BE2C (cell line): ENCODE results near the gene HACL1.

Experiments
- DNase-seq: peaks from one replicate; pipeline ENCODE4 v3.0.0-alpha.2; 2020
- H3K27me3 ChIP-seq: fragments of 250-450 bp; sonication (Bioruptor Pico); 2 replicates; pipeline ENCODE4 v1.5.1; 2020; ENCODE audit warnings: mild to moderate bottlenecking
- H3K36me3 ChIP-seq: fragments of 250-450 bp; sonication (Bioruptor Pico); 2 replicates; pipeline ENCODE4 v1.5.1; 2020; ENCODE audit warnings: mild to moderate bottlenecking
- H3K4me1 ChIP-seq: fragments of 250-450 bp; sonication (Bioruptor Pico); 2 replicates; pipeline ENCODE4 v1.5.1; 2020
- H3K4me3 ChIP-seq: 2 replicates; pipeline ENCODE4 v1.5.1; 2011; ENCODE audit warnings: low read depth, low read length
- H3K9me3 ChIP-seq: fragments of 250-450 bp; sonication (Bioruptor Pico); 2 replicates; pipeline ENCODE4 v1.5.1; 2020
- TF ChIP-seq, protein P1 (sequence below): IDR thresholded peaks from 2 replicates; pipeline ENCODE4 v1.5.1; 2012; ENCODE audit warnings: mild to moderate bottlenecking, low read depth, low read length

HACL1 gene

DNA sequence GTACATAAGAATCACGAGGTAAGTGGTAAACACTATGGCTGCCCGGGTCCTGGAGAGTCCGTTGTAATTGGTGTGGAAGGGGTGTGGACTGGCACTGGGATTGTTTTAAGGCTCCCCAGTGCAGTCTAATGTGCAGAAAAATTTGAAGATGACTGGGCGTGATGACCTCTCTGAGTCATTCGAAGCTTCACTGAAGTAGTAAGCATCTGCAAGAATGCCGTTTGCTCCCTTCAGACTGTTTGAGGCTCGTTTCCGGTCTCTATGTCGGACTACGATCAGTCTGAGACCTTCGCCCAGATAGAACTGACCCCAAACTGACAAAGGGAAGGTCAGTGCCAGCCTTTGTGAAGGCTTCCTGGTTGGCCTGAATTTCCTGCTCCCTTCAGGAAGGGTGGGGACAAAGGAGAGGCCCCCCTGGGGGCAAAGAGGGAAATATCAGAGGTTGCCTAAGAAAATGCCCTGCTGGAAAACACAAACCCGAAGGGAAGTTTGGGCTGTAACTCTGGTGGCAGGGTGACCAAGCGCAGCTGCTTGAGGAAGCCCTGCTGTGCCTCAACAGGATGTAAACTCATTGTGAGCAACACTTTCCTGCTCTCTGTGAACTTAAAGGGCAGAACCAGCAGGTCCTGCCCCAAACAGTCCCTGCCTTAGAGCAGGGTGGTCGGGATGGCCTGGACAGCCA is 34.8 kb upstream of the HACL1 start:
- no peaks in the 10 kb centered on the region for H3K36me3 ChIP-seq
- no peaks in the 10 kb centered on the region for H3K4me1 ChIP-seq
- DNase-seq, result no peak
- TF ChIP-seq, protein P1, sequence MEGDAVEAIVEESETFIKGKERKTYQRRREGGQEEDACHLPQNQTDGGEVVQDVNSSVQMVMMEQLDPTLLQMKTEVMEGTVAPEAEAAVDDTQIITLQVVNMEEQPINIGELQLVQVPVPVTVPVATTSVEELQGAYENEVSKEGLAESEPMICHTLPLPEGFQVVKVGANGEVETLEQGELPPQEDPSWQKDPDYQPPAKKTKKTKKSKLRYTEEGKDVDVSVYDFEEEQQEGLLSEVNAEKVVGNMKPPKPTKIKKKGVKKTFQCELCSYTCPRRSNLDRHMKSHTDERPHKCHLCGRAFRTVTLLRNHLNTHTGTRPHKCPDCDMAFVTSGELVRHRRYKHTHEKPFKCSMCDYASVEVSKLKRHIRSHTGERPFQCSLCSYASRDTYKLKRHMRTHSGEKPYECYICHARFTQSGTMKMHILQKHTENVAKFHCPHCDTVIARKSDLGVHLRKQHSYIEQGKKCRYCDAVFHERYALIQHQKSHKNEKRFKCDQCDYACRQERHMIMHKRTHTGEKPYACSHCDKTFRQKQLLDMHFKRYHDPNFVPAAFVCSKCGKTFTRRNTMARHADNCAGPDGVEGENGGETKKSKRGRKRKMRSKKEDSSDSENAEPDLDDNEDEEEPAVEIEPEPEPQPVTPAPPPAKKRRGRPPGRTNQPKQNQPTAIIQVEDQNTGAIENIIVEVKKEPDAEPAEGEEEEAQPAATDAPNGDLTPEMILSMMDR, result no peak
- no peak overlapping the region for H3K4me3 ChIP-seq
- H3K9me3 ChIP-seq, result no peaks in the 10 kb centered on the region
- no peaks in the 10 kb centered on the region for H3K27me3 ChIP-seq

DNA sequence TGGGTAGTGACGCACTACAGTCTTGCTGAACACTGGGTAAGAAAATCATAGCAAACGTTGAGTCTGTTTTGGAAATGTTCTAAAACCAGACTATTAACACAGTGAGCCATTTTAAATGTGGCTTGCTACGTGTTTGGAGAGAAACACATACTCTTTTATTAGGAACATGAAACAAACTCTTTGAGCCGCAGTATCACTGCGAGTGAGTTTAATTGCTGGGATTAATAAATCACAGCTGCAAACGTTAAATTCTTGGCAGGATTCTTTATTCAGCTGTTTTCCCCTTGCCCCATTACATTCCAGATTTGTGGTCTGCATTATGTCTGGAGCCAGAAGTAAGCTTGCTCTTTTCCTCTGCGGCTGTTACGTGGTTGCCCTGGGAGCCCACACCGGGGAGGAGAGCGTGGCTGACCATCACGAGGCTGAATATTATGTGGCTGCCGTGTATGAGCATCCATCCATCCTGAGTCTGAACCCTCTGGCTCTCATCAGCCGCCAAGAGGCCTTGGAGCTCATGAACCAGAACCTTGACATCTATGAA is 33.8 kb upstream of the HACL1 start:
- H3K9me3 ChIP-seq, result no peaks in the 10 kb centered on the region
- H3K36me3 ChIP-seq, result no peaks in the 10 kb centered on the region
- no peaks in the 10 kb centered on the region for H3K4me1 ChIP-seq
- no peak for DNase-seq
- TF ChIP-seq, protein P1, result no peak
- no peak overlapping the region for H3K4me3 ChIP-seq
- H3K27me3 ChIP-seq, result no peaks in the 10 kb centered on the region

DNA sequence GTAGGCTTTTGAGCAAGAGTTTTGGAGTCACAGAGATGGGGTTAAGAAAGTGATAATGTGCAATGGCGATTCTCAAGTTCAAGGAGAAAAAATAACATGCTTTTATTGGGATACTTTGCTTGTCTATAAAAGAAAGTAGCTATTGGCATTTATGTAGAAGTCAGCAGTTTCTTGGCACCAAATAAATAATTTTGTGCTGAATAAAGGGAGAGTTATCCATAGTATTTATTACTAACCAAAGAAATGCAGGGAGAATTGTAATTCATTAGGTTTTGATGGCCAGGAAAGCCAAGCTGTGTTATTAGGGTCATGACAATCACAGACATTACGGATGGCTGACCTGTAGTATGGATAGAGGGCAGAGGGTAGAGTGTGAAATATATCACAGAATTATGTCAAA is 33.3 kb upstream of the HACL1 start:
- Histone ChIP-seq H3K9me3 (no peaks in the 10 kb centered on the region), H3K4me1 (no peaks in the 10 kb centered on the region), H3K4me3 (no peak overlapping the region), H3K36me3 (no peaks in the 10 kb centered on the region), H3K27me3 (no peaks in the 10 kb centered on the region)
- TF ChIP-seq, protein P1, result no peak
- DNase-seq, result no peak

DNA sequence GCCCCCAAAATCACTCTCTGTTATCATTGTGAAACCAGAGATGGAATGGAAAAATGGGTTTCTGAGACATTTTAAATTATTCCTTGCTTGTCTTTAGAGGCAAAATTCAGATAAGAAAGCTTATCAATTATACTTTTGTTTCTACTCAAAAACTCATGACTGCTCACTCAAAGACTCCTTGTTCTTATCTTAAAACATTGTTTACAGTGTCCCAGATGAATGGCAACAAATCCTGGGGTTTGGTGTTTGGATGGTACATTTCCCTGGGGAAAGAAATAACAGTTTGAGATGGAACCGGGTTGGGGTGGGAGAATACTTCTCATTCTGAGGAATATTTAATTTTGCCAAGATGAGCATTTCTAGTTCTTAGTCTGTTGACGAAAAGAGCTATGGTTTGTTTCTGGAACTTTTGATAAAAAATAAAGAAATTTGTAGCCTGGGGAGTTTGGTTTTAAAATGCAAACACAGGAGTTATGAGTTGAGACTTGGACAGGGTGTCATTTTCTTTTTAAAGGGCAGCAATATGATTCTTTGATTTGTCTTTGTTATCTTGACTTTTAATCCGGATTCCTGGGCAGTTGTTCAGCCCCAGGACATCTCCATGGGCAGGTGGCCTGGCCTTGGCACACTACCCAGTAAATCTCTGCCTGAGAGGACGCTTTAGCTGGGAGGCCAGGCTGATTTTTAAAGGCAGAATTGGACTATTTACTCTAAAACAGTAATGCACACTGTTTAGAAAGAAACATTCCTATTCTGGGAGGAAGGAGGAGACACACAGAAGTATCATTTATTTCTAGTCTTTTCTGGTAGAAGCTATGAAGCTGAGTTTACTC is 32.6 kb upstream of the HACL1 start:
- H3K4me1 ChIP-seq, result no peaks in the 10 kb centered on the region
- TF ChIP-seq, protein P1, result no peak

DNA sequence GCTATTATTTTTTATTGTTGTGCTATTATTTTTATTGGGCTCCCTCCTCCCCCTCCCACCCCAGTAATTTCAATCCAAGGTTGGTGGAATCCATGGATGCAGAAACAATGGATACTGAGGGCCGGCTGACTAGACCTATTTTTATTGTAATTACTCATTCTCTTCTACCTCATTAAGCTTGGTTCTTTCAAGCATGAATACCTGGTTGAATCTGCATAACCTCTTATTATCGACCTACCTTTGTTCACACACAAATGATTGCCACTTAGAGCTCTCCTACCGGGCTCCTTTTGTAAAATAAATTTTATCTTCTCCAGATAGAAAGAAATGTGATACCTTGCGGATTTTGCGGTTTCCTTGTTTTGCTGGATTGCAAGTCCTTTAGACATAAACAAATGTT is 31.8 kb upstream of the HACL1 start:
- no peaks in the 10 kb centered on the region for H3K36me3 ChIP-seq
- no peaks in the 10 kb centered on the region for H3K4me1 ChIP-seq
- H3K27me3 ChIP-seq, result no peaks in the 10 kb centered on the region
- H3K9me3 ChIP-seq, result no peaks in the 10 kb centered on the region
- TF ChIP-seq, protein P1, result no peak
- DNase-seq, result no peak
- H3K4me3 ChIP-seq, result no peak overlapping the region

More for the DNA sequence above, 32.6 kb upstream of the HACL1 start:
- no peaks in the 10 kb centered on the region for H3K27me3 ChIP-seq
- H3K36me3 ChIP-seq, result no peaks in the 10 kb centered on the region
- no peak overlapping the region for H3K4me3 ChIP-seq
- no peaks in the 10 kb centered on the region for H3K9me3 ChIP-seq
- DNase-seq, result no peak

DNA sequence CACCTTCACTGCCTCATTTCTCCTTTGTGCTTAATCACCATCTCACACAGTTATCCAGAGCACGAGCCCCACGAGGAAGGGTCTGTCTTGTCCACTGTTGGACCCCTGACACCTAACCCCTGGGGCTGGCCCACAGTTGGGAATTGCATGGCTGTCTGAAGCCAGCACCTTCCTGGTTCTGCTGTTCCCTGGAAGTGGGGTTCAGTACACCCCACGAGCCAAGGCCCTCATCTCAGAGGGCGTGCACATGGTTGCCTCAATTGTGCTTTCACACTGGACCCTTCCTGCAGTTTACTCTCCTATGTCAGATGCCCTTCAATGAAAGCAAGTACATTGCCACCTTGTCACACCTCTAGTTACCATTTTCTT is 30.8 kb upstream of the HACL1 start:
- no peaks in the 10 kb centered on the region for H3K9me3 ChIP-seq
- no peak overlapping the region for H3K4me3 ChIP-seq
- no peak for DNase-seq
- H3K27me3 ChIP-seq, result no peaks in the 10 kb centered on the region
- no peaks in the 10 kb centered on the region for H3K36me3 ChIP-seq
- TF ChIP-seq, protein P1, result no peak
- H3K4me1 ChIP-seq, result no peaks in the 10 kb centered on the region
